Spleen (tissue), 7 donors: ENCODE results near the gene SEMA5B.

Experiments
- POLR2A ChIP-seq, 3 donors: fragments of 450-650 bp; IDR thresholded peaks; one replicate each; pipeline ENCODE4 v1.5.1; 2017; ENCODE audit warnings: antibody characterized with exemption in 3 of 3, mild to moderate bottlenecking in 1 of 3
- POLR2AphosphoS5 ChIP-seq, 3 donors: sonication (generic); formaldehyde crosslinking; IDR thresholded peaks; one replicate each; pipeline ENCODE4 v1.5.1; 2017; ENCODE audit warnings: antibody characterized with exemption in 3 of 3
- TF ChIP-seq, protein P1 (sequence below), 11 experiments: fragments of 200-600 bp in 7 of 11; fragments of 450-650 bp in 4 of 11; sonication (generic) in 4 of 11; IDR thresholded peaks in 8 of 11; conservative IDR thresholded peaks in 3 of 11; 1 replicate in 7 of 11; 2 replicates in 4 of 11; pipeline versions ENCODE4 v1.4.0 to v1.8.0; 2016 to 2021; ENCODE audit warnings: antibody characterized with exemption in 11 of 11, inconsistent platforms in 4 of 11, mild to moderate bottlenecking in 1 of 11
- donor health status: DM: no; HTN: no; CAD: no; lungs with moderate emphysema.
- donor health status: DM: no; HTN: no; CAD: no.
- donor health status: DM: no; HTN: no; CAD: no.

DNA sequence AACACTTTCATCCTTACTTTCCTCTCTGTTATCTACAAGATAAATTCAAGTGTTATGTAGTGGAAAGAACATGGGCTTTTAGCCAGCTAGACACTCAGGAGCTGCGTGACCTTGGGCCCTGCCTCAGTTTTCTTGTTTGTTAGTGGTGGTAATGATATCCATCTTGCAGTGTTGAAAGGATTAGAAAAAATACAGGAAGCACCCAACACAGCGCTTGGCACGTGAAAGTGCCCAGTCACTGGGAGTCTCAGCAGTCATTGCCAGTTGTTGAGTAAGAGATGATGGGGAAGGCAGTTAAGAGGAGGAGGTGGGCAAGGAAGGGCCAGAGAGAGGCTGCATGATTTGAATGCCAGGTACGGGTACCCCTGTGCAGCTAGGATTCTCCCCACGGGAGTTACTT is 44.6 kb upstream of the SEMA5B start:
- TF ChIP-seq POLR2A (IDR thresholded peaks at IDR 0.05) (no peak), POLR2AphosphoS5 (IDR thresholded peaks at IDR 0.05) (no peak)
- TF ChIP-seq, protein P1, sequence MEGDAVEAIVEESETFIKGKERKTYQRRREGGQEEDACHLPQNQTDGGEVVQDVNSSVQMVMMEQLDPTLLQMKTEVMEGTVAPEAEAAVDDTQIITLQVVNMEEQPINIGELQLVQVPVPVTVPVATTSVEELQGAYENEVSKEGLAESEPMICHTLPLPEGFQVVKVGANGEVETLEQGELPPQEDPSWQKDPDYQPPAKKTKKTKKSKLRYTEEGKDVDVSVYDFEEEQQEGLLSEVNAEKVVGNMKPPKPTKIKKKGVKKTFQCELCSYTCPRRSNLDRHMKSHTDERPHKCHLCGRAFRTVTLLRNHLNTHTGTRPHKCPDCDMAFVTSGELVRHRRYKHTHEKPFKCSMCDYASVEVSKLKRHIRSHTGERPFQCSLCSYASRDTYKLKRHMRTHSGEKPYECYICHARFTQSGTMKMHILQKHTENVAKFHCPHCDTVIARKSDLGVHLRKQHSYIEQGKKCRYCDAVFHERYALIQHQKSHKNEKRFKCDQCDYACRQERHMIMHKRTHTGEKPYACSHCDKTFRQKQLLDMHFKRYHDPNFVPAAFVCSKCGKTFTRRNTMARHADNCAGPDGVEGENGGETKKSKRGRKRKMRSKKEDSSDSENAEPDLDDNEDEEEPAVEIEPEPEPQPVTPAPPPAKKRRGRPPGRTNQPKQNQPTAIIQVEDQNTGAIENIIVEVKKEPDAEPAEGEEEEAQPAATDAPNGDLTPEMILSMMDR (IDR thresholded peaks at IDR 0.05 in 8 of 11, conservative IDR thresholded peaks at IDR 0.05 in 3 of 11): no peak
